Measurements from ENCODE around the gene HRNR.

Gene HRNR

GRCh38 chr1:152179566-152179965 is 44.4 kb downstream of the HRNR start:
- H3K4me3 Mint-ChIP-seq: no peak overlapping the region
- H3K27ac Mint-ChIP-seq: no peak overlapping the region
- H3K36me3 Mint-ChIP-seq: no peaks in the 10 kb centered on the region
- CTCF ChIA-PET: interaction anchor here (1.8 to 11.1 kb wide), 3 partner anchors 10 to 168 kb away, joined by 4 to 270 read pairs (median 7); no protein-coding TSS in a partner anchor
- H3K4me1 Mint-ChIP-seq: no peaks in the 10 kb centered on the region
- H3K27me3 Mint-ChIP-seq: peaks cover 10% of the 10 kb centered on the region
- no peak for DNase-seq
- no peaks in the 10 kb centered on the region for H3K9me3 Mint-ChIP-seq

GRCh38 chr1:152170287-152170905 is 53.6 kb downstream of the HRNR start:
- H3K27me3 Mint-ChIP-seq: peaks cover 13% of the 10 kb centered on the region
- peaks cover 7% of the 10 kb centered on the region for H3K4me1 Mint-ChIP-seq
- H3K9me3 Mint-ChIP-seq: no peaks in the 10 kb centered on the region
- no peak for DNase-seq
- no peaks in the 10 kb centered on the region for H3K36me3 Mint-ChIP-seq
- H3K27ac Mint-ChIP-seq: no peak overlapping the region
- CTCF ChIA-PET: interaction anchor here (1.0 to 1.7 kb wide), 2 partner anchors 12 to 14 kb away, joined by 3 to 4 read pairs; no protein-coding TSS in a partner anchor
- no peak overlapping the region for H3K4me3 Mint-ChIP-seq

GRCh38 chr1:152169366-152170025 is 54.5 kb downstream of the HRNR start:
- Mint-ChIP-seq H3K4me1 (peaks cover 7% of the 10 kb centered on the region), H3K4me3 (no peak overlapping the region), H3K9me3 (no peaks in the 10 kb centered on the region), H3K36me3 (no peaks in the 10 kb centered on the region), H3K27ac (no peak overlapping the region), H3K27me3 (peaks cover 13% of the 10 kb centered on the region)
- DNase-seq: no peak
- CTCF ChIA-PET: interaction anchor here (1.7 kb wide), 1 partner anchor 15 kb away, joined by 4 read pairs; no protein-coding TSS in a partner anchor

GRCh38 chr1:152168535-152168868 is 55.5 kb downstream of the HRNR start:
- DNase-seq: no peak
- Mint-ChIP-seq H3K27ac (no peak overlapping the region), H3K9me3 (no peaks in the 10 kb centered on the region), H3K4me3 (no peak overlapping the region), H3K36me3 (no peaks in the 10 kb centered on the region), H3K27me3 (peaks cover 13% of the 10 kb centered on the region), H3K4me1 (peaks cover 7% of the 10 kb centered on the region)
- CTCF ChIA-PET: no interaction called here

GRCh38 chr1:152167835-152168534 is 56.0 kb downstream of the HRNR start:
- no peaks in the 10 kb centered on the region for H3K9me3 Mint-ChIP-seq
- H3K36me3 Mint-ChIP-seq: no peaks in the 10 kb centered on the region
- H3K27ac Mint-ChIP-seq: no peak overlapping the region
- peaks cover 13% of the 10 kb centered on the region for H3K27me3 Mint-ChIP-seq
- H3K4me1 Mint-ChIP-seq: peaks cover 7% of the 10 kb centered on the region
- DNase-seq: no peak
- H3K4me3 Mint-ChIP-seq: no peak overlapping the region
- CTCF ChIA-PET: interaction anchor here (0.9 to 1.8 kb wide), 3 partner anchors 14 to 56 kb away, joined by 3 to 6 read pairs (median 5); no protein-coding TSS in a partner anchor

GRCh38 chr1:152166966-152167365 is 57.0 kb downstream of the HRNR start:
- peaks cover 7% of the 10 kb centered on the region for H3K4me1 Mint-ChIP-seq
- H3K9me3 Mint-ChIP-seq: no peaks in the 10 kb centered on the region
- DNase-seq: no peak
- no peaks in the 10 kb centered on the region for H3K36me3 Mint-ChIP-seq
- H3K27ac Mint-ChIP-seq: no peak overlapping the region
- no peak overlapping the region for H3K4me3 Mint-ChIP-seq
- CTCF ChIA-PET: interaction anchor here (0.7 to 1.8 kb wide), 4 partner anchors 16 to 279 kb away, joined by 3 to 6 read pairs (median 4); no protein-coding TSS in a partner anchor
- peaks cover 13% of the 10 kb centered on the region for H3K27me3 Mint-ChIP-seq

- CTCF ChIA-PET: interaction anchor here (1.0 to 1.8 kb wide), 2 partner anchors 21 to 293 kb away, joined by 3 to 5 read pairs; no protein-coding TSS in a partner anchor
- no peak for DNase-seq
- Mint-ChIP-seq H3K36me3 (no peaks in the 10 kb centered on the region), H3K4me3 (no peak overlapping the region), H3K27ac (no peak overlapping the region), H3K27me3 (peaks cover 10% of the 10 kb centered on the region), H3K4me1 (peaks cover 7% of the 10 kb centered on the region), H3K9me3 (no peaks in the 10 kb centered on the region)
These were observed 58.5 kb downstream of the HRNR start for GRCh38 chr1:152165286-152166077.

GRCh38 chr1:152164517-152165136 is 59.4 kb downstream of the HRNR start:
- H3K36me3 Mint-ChIP-seq: no peaks in the 10 kb centered on the region
- H3K27me3 Mint-ChIP-seq: peaks cover 10% of the 10 kb centered on the region
- H3K27ac Mint-ChIP-seq: no peak overlapping the region
- no peak overlapping the region for H3K4me3 Mint-ChIP-seq
- peaks cover 7% of the 10 kb centered on the region for H3K4me1 Mint-ChIP-seq
- no peaks in the 10 kb centered on the region for H3K9me3 Mint-ChIP-seq
- CTCF ChIA-PET: no interaction called here
- no peak for DNase-seq

- Mint-ChIP-seq H3K9me3 (no peaks in the 10 kb centered on the region), H3K27me3 (peaks cover 3% of the 10 kb centered on the region), H3K36me3 (no peaks in the 10 kb centered on the region), H3K4me1 (peaks cover 7% of the 10 kb centered on the region), H3K4me3 (no peak overlapping the region), H3K27ac (no peak overlapping the region)
- CTCF ChIA-PET: interaction anchor here (1.7 kb wide), 1 partner anchor 110 kb away, joined by 3 read pairs; no protein-coding TSS in a partner anchor
- DNase-seq: no peak
These were observed 61.1 kb downstream of the HRNR start for GRCh38 chr1:152162792-152163463.

Data from activated naive CD4-positive, alpha-beta T cell treated with anti-CD3 and anti-CD28 coated beads, Interleukin-2, amount 10 ng/mL, durations not matched to agents 7 days and 5 days (primary cell).